ENCODE measurements around the gene LRRC8C.
A peak's percentile ranks its signal among the peaks of the same experiment; 100 is the strongest.
"Not testable (repeated sequence)": the region's sequence is repeated elsewhere in the genome, so short reads cannot be mapped to it uniquely, and the experiment has no call there.

The LRRC8C gene

DNA sequence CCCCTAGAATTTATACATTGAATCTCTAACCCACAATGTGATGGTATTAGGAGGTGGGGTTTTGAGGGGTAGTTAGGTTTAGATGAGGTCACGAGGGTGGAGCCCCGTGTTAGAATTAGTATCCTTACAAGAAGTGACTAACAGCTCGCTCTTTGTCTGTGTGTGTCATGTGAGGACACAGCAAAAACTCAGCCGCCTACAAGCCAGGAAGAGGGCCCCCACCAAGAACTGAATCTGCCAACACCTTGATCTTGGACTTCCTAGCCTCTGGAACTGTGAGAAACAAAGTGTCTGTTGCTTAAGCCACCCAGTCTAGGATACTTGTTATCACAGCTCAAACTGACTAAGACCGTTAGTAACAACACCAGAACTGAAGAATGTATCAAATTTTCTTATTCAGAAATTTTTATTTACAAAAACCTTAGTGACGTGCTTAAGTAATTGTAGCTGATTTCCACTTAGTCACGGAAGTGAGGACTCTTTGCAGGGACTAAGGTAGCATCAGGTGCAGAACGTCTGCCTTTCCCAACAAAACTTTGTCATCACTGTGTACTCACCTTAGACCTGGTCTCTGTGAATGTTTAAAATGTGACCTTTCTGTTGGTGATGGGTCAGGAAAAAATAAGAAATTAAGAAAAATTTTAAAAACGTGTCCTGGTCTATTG, 24.5 kb upstream of the LRRC8C start:
- peak; percentile 58 for DNase-seq

DNA sequence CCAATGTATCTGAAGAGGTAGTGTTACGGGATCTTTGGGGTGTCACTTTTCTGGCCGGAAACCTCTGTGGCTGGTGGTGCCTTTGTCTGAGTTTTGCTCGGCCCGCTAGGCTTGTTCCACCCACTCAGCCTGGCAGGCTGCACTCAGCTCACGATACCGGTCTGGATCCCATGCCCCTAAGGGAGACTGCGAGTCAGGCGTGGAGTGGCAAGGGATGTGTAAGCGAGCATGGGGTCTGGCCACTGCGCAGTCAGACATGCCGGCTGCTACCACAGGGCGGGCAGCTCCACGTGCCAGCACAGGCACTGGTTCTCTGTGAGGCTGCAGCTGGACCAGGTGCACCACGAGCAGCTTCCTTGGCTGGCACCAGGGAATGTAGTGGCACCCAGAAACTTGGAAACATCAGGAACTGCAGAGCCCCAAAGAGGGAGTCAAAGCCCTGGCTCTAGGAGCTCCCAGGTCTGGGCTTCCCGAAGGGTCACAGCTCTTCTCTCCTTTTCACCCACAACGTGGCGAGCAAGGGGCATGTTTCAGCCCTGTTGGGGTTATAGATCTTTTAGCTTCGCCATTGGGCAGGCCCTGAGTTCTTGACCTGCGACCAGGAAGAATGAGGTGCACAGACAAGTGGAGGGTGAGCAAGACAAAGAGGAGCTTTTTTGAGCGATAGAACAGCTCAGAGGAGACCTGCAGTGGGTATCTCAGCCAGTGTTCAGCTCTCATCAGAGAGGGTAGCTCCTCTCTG, 23.8 kb upstream of the LRRC8C start:
- DNase-seq: peak; percentile 60

DNA sequence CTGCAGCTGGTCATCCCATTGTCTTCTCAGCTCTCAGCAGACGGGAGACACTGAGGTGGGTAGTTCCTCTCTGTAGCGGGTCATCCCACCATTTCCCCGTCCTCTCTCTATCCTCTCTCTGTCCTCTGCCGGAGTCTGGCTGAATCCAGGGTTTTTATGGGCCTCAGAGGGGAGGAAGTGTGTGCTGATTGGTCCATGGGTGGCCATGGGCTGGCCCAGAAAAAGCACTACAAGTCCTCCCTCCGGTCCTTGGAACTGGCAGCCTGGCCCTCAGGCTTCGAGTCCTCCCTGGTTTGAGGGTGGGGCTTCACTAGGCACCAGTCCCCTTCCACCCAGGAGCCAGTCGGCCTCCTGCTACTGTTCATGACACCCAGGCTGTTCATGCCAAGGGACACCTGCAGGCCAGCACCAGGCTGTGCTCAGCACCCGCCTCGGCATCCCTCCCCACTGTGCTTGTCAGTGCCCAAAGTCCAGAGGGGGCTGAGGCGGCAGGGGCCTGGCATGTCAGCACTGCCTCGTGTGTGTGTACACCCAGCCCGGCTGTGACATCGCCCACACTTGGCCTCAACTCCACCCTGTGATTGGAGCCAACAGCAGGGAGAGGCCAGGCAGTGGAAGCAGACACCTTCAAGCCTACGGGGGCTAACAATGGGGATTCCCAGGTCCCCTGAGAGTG, 23.0 kb upstream of the LRRC8C start:
- DNase-seq: no peak

DNA sequence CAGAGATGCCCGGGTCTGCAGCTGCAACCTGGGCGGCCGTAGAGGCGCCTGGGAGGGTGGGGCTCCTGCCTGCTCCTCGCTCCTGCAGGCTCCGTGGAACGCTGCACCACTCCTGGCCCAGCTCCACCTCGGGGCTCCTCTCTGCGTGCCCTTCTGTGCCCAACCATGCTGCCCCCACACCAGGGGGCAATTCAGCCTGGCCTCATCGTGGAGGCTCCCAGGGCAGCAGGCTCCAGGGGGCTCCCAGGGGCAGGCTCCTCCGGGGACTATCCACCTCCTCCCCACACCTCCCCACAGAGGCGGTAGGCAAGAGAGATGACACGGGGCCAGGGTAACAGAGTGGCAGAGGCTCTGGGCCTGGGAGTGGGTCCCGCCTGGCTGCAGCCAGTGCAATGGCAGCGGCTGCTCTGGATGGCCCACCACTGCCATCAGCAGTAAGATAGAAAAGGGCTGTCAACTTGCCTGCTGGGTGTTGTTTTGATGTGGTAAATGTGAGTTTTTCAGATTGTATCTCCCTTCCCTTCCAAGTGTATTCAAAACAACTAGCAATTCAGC, 22.4 kb upstream of the LRRC8C start:
- DNase-seq: peak; percentile 45

DNA sequence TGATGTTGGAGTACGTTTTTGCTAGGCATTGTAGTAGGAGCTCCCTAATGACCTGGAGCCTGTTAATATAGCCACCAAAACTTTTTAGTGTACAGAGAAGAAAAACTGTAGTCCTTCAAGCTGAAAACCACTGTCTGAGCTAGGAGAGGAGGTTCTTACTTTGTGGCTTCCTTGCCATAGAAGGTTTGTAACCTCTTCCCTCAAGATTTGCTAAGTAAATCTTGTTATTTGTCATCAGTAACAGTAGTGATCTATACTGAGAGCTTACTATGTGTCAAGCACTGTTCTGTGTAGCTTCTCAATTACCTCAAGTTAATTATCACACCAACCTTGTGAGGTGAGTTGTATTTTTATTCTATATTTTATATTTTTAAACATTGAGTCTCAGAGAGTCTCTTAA, 21.2 kb upstream of the LRRC8C start:
- no peak for DNase-seq

DNA sequence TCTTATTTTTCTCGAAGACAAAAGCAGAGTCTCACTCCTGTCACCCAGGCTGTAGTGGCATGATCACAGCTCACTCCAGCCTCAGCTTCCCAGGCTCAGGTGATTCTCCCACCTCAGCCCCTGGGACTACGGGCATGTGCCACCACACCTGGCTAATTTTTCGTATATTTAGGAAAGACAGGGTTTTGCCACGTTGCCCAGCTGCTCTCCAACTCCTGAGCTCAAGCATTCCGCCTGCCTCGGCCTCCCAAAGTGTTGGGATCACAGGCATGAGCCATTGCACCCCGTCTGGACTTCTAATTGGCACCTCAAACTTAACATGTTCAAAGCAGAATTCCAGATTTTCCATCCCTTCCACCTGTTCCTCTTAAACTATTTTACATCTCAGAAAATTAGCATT, 19.0 kb upstream of the LRRC8C start:
- DNase-seq: no peak

DNA sequence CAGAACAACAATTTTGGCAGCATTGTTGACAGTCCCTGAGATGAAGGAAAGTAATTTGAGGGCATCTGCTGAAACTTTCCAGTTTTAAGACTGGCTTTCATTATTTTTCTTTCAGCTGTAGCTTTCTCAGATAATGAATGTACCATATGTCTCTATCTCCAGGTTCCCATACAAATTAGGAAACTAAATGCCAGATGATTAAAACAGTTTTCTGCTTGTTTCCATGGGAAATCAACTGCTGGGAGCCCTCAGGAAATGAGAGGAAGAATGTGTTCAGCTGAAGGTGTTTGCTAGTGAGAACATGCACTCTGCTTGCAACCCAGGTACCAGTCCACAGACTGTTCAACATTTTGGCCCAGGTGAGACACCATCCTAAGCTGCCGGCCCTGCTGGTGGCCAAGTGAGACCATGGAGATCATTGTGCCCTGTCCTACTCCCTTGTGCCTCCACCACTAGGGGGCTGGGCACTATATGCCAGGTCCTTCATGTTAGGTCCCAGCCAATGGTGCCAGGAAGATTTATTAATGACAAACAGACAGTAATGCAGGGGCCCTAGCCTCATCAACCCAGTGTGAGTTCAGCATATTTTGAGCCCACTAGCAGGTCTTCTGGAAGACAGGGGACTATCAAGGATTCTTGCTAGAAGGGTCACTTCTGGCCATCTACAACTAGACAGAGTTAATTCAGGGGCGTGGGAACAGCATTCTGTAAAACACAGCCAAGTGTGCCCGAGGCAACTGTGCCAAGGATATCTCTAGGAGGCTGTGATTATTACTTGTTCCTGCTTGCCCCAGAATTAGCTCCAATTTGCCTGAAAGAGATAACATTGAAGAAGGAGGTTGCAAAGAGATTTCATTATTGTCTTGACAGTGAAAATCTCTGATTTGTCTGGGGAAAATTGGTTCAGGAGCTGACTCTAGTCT, 17.0 kb upstream of the LRRC8C start:
- DNase-seq: no peak

DNA sequence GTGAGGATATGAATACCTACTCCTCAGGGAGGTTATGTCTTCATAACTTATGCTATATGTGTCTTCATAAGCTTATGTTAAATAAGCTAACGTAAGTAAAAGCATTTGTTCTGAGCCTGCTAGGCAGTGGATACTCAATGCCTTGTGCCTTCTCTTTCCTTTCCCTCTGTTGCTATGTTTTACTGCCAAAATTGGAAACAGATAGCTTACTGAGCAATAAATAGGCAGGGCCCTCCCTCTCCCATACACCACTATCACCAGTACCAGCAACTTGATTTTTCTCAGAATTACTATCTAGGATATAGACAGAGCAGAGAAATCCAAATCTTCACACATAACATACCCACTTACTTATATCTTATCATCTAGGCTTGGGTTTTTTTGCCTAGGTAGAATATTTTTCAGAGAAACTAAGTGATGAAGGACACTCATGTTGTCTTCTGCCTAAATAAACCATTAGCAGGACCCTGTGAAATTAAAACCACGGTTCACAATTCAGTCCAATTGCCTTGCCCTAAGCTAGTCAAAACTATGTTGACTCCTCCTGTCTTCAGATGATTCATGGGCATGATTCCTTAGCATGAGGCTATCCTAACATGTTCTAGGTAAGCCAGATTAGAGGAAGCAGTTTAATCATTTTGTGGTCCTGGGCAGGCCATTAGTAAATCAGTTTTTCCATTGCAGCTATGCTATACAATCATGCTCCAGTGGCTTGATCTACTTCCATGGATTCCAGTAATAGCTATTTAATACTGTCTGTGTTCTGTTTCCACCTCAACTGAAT, 15.9 kb upstream of the LRRC8C start:
- DNase-seq: no peak

DNA sequence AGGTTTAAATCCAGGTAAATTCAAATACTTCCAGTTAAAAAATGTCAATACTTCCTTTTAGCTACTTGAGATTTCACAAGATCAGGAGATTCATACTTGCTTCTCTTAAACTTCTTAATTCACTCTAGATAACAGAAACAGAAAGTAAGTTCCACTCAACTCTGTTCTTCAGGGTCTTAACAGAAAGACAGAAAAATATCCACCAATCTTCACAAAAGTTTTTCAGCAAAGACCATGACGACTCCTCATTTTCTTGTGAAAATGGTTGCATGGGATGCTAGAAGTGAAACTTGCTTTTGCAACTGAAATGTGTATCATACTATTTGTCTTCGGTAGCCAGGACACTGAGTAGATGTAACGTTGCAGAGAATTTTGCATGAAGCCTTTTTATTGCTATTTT, 12.3 kb upstream of the LRRC8C start:
- no peak for DNase-seq

DNA sequence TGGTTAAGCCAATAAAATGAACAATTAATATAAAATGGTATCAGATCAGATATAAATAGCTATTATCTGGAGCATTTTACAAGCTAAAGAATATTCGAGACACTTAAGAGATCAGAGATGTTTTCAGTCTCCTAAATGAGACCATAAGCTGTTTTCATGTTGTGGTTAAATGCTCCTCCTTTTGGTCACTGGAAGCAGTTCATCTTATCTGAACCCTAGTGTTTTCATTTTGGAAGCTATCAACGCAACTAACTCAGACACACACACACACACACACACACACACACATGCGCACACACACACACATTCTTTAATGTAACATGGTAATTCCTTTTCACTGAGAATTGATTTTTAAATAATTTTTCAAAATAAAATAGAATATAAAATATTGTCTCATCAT, 10.0 kb upstream of the LRRC8C start:
- DNase-seq: no peak

DNA sequence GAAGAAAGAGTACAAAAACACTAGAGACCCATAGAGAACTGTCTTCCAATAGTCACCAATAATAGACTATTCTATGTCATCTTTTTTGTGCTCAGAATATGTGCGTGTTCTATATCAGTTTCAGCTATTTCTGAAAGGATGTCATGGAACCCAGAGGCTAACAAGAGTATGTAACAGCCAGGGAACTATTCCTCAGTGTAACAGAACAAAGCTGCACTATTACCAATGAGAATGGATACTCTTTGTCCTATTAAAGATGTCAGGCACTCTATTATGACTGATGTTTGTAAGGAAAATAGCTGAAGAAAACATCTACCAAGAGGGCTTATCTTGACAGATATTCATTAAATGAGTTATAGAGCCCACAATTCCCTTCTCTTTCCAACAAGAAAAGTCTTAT, 8.6 kb upstream of the LRRC8C start:
- no peak for DNase-seq

DNA sequence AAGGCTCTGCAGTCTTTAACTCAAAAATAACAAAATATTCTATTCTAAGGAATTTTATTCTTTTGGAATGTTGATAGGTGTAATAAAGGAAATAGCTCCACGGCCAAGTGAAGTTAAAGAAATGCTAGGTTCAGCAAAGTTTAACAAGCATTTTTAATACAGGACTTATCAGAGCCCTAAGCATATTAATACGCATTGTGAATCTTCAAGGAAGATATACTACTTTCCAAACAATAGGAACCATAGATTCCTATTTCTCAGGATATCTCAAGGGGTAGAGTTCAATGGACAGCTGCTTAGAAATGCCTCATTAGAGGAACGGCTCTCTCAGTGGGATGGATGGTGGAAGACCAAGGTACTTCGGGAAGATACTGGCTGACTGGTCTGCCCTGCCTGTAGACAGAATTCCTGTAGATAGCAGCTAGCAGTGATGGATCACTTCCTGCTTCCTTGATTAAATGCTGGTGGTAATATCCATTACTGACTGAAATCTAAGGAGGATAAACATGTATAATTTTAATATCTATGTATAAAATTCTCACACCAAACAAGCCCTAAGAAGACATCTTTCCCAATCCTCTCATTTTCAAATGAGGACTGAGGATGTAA, 8.1 kb upstream of the LRRC8C start:
- no peak for DNase-seq

DNA sequence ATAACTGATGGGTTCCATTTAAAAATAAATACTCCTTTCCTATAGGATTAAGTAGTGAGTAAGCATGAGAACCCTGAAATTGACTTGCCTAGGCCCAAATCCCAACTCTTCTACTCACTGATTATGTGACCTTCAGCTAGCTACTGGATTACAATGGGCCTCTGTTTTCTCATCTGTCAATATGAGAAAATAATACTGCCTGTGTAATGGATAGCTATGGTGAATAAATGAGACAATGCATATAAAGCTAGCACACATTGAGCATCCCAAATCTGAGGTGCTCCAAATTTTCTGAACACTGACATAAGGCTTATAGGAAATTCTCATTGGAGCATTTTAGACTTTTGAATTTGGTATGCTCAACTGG, 5.3 kb upstream of the LRRC8C start:
- no peak for DNase-seq

DNA sequence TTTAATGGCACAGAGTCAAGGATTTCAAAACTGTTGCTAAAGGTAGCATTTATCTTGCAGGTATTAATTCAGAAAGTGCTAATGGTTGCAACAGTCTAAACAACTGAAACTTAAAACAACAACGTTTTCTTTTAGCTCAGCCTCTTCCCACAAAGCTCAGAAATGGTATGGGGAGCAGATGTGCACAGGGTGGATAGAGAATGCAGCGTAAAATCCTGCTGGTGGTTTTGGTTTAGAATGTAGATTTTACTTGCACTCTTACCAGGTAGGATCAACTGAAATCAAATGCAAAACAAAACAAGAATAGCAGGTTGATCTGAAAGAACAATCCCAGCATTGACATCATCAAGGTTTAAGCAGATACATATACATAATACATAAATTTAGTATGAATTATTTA, 3.8 kb upstream of the LRRC8C start:
- DNase-seq: no peak

DNA sequence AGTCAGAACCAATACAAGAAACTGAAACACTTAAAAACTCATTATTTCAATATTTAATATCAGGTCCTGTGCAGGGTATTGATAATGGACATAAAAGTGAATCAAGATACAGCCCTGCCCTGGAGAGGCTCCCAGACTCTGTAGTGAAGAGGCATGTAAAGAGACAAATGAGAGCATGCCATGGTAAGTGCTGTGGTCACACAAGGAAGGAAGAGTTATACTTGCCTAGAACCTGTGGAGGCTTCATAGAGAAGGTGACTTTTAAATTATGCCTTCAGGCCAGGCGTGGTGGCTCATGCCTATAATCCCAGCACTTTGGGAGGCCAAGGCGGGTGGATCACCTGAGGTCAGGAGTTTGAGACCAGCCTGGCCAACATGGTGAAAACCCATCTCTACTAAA, 3.3 kb upstream of the LRRC8C start:
- not testable (repeated sequence) for DNase-seq

DNA sequence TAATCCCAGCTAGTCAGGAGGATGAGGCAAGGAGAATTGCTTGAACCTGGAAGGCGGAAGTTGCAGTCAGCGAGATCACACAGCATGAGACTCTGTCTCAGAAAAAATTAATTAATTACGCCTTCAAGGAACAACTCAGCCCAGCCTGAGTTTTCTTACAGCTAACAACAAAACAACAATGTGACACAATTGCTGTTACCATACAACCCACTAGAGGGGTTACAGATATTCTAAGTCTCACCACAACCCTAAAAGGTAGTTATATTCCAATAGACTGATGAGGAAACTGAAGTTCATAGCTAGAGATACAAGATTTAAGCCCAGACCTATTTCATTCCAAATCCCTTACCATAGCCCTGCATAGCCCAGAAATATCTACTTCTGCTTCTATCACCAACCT, 2.9 kb upstream of the LRRC8C start:
- DNase-seq: no peak

DNA sequence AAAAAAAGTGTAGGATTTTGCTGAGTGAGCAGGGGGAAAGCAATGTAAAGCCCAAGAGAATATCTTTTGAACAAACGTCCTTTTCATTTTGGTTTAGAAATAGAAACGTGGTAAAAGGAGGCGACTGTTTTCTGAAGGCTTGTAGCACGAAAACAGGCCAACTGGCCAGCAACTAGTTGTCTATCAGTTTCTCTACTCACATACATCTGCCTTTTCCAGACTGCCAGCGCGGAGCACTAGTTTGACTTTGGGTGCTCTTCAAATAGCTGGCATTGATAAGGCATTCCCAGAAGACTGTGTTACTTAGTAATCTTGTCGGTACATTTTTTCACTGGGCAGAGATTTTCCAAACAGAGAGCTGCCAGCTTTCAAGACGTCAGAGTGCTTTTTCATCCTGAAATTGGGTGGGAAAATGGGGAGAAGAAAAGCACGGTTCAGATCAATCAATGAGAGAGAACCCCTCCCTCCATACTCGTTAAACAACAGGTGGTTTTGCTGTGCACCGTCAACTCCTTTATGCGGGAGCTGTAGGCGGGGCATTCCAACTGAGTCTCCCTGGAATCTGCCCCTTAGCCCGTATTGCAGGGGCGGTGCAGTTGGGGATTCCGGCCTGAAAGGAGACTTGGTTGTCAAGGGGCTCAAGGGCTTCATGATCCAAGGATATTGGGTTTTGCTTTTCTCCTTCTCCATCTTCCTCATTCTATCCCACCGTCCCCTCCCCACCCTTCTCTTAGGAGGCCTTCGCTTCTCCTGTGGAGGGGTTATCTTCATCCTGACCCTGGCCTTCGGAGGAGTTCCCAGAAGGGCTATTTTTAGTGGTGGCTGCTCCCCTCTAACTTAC, 884 bp upstream of the LRRC8C start:
- no peak for DNase-seq

DNA sequence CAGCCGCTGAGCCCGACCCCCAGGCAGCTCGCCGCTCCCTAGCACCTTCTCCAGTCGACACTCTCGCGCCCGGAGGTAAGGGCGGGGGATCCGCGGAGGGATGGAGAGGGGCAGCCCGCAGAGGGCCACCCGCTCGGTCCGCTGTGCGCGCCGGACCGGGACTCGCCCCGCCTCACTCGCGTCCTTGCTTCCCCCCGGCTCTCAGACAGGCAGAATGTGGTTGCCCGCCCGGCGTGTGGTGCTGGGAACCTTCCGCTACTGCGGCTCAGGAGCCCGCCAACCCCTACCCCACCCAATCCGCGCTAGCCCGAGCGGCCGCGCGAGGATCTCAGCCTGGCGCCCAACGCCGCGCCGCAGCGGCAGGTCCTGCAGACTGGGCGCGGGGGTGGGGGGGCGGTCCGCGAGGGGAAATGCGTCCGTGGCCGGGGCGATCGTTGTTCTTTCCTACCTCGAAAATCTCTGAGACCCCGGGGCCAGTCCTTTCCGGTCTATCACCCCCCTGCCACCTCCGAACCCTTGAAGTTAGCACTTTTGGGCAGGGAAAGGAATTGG, 404 bp downstream of the LRRC8C start:
- peak; percentile 72 for DNase-seq

DNA sequence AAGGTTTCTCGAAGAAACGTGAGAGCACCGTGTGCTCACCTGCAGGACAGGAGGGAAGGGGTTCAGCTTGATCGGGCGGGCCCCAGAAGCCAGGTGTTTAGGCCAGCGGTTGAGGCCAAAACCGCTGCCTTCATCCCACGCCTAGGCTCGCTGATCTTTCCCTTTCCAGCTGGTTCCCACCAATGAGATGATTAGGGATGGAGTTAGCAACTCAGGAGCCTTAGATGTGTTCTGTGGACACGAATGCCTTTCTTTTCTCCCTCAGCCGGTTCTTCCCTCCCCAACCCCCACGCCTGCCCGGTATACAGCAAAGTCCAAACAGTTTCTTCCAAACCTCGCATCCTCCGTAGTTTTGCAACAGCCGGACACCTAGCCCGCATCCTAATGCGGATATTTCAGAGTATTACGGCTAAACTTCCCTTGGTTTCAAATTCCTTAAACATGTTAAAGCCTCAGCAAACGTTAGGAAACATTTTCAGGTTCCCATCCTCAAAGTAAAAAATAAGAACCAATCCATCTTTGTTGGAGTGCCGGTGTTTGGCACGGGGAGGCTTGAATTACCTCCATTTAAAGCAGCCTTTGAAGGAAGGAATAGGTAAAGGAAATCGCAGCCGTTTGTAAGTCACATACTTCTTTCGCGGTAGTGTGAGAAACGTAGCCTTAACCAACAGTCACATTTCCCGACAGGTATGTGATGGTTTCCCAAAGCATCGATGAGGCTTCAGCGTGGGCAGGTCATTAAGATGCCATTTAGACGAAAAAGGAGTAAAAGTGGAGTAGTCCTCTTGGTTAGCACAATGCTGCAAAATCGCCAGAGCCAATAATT, 1.1 kb downstream of the LRRC8C start:
- DNase-seq: no peak

All from activated CD4-positive, CD25-positive, alpha-beta regulatory T cell treated with anti-CD3 and anti-CD28 coated beads, Interleukin-2, amount 50 U/mL, for 72 hours (primary cell).